GM12872 (cell line): ENCODE measurements around the gene MED16.

Experiments used
- CTCF ChIP-seq: IDR thresholded peaks from 3 replicates; pipeline ENCODE4 v1.5.1; 2011; ENCODE audit warnings: low read depth, mild to moderate bottlenecking, low read length, moderate library complexity; ENCODE audit not compliant: insufficient read depth

MED16 gene

GRCh38 chr19:892894-893689, at the start of gene MED16, which contains the start of gene RNU6-9:
TSS of gene MED16 (minus strand) at chr19:893187. CDS start at chr19:891131, 2,056 bp downstream.
TSS of gene RNU6-9 (plus strand) at chr19:893484.
- no peak for TF ChIP-seq CTCF

GRCh38 chr19:942133-942645, 49.2 kb upstream of the MED16 start:
- TF ChIP-seq CTCF: no peak

GRCh38 chr19:941292-942132, 48.5 kb upstream of the MED16 start:
- no peak for TF ChIP-seq CTCF

GRCh38 chr19:940591-941291, 47.8 kb upstream of the MED16 start:
- no peak for TF ChIP-seq CTCF

- TF ChIP-seq CTCF: no peak
These were observed 46.9 kb upstream of the MED16 start for GRCh38 chr19:939922-940321.

- TF ChIP-seq CTCF: no peak
These were observed 46.5 kb upstream of the MED16 start for GRCh38 chr19:939439-939838.

GRCh38 chr19:938233-938923, 45.4 kb upstream of the MED16 start:
- no peak for TF ChIP-seq CTCF
